AG04449 (cell line): ENCODE measurements around the gene WDFY2.

ENCODE experiments used
- CTCF ChIA-PET: fragments of 350-600 bp; formaldehyde crosslinking; extraction: SDS; loops from one replicate; lab custom pipeline; 2021; ENCODE audit warnings: antibody characterized with exemption; lab: Yijun Ruan, JAX
- POLR2A ChIA-PET: fragments of 400-600, 350-600 bp; formaldehyde crosslinking; extraction: SDS; loops from one replicate; lab custom pipeline; 2020; ENCODE audit warnings: antibody characterized with exemption, inconsistent platforms; lab: Yijun Ruan, JAX
- DNase-seq: peaks from one replicate; pipeline ENCODE4 v3.0.0-alpha.2; 2010; ENCODE audit warnings: low read depth, low spot score
- H3K4me3 ChIP-seq: 2 replicates; pipeline ENCODE4 v1.5.1; 2011; ENCODE audit warnings: low read depth, mild to moderate bottlenecking, control low read depth, low read length
- CTCF ChIP-seq: IDR thresholded peaks from one replicate; pipeline ENCODE4 v1.5.1; 2011; ENCODE audit warnings: mild to moderate bottlenecking, moderate library complexity, low read length, control low read depth, inconsistent platforms; ENCODE audit not compliant: insufficient read depth; ENCODE audit errors: missing control alignments

The WDFY2 gene

DNA sequence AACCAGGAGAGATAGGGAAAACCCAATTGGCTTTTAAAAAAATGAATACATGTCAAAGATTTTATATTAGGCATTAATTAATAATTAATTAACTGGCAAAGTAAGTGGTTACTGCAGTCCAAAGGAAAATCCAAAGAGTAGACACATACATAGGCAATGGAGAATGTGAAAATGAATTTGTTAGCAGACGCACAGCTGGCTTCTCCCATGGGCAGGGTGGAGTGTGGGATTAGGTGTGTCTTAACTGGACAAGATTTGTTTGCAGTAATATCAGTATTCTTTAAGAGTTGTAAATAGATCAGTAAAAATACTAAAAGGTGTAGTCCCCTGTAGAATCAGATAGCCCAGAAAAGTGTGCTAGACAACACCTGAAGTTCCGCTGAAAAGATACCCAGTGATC lies 161.0 kb downstream of the WDFY2 start:
- POLR2A ChIA-PET = no interaction called here
- CTCF ChIA-PET = interaction anchor here (1.1 to 1.3 kb wide), 2 partner anchors 13 to 15 kb away, joined by 3 to 7 read pairs; no protein-coding TSS in a partner anchor

DNA sequence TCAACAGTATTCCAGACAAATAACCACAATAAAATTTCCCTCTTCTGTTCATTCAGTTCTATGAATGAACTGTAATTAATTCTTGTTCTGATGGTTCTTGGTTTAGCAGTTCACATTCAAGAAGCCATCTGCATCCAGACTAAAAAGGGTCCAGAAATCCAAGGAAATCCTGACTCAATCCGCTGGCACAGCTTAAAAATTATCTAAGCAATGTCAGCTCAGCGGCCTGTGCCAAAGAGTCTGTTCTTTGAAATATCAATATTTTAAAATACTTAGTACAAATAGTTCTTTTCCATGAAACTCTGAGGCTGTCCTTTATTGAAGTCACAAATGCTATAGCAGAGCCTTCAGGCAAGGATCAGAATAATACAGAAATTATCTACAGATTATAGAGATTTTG lies 162.5 kb downstream of the WDFY2 start:
- DNase-seq = no peak
- POLR2A ChIA-PET = no interaction called here
- CTCF ChIA-PET = interaction anchor here (0.8 kb wide), 1 partner anchor 15 kb away, joined by 3 read pairs; no protein-coding TSS in a partner anchor
- TF ChIP-seq CTCF = no peak
- no peak overlapping the region for H3K4me3 ChIP-seq

More for the DNA sequence above, 161.0 kb downstream of the WDFY2 start:
- H3K4me3 ChIP-seq = no peak overlapping the region
- TF ChIP-seq CTCF = no peak
- no peak for DNase-seq

GRCh38 chr13:51747438-51748434 lies 163.5 kb downstream of the WDFY2 start:
- CTCF ChIA-PET = interaction anchor here (1.5 kb wide), 1 partner anchor 33 kb away, joined by 5 read pairs; no protein-coding TSS in a partner anchor
- no peak overlapping the region for H3K4me3 ChIP-seq
- POLR2A ChIA-PET = no interaction called here
- TF ChIP-seq CTCF = no peak
- DNase-seq = no peak

DNA sequence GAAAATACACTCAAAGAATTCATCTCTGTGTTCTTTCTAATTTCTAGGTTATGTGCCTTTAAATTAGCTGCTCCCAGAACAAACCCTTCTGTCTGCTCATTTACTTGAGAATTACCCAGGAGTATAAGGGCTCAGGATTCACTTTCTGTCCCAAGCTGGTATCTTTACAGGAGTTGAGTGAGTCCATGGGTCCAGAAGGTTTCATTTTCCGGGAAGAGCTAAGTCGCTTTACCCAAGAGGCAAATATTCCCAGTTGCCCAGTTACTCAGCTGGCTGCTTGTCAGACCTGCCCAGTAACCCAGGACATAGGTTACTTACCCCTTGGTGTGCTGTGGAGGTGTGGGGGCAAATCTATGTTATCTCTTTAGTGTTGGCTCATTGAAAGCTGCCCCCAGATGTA lies 172.4 kb downstream of the WDFY2 start:
- CTCF ChIA-PET = interaction anchor here (0.7 to 1.5 kb wide), 4 partner anchors 21 to 324 kb away, joined by 3 to 5 read pairs (median 4); no protein-coding TSS in a partner anchor
- no peak for TF ChIP-seq CTCF
- POLR2A ChIA-PET = interaction anchor here (1.3 kb wide), 1 partner anchor 303 kb away, joined by 6 read pairs; the partner anchor contains the start of gene INTS6
- no peak overlapping the region for H3K4me3 ChIP-seq
- DNase-seq = no peak

DNA sequence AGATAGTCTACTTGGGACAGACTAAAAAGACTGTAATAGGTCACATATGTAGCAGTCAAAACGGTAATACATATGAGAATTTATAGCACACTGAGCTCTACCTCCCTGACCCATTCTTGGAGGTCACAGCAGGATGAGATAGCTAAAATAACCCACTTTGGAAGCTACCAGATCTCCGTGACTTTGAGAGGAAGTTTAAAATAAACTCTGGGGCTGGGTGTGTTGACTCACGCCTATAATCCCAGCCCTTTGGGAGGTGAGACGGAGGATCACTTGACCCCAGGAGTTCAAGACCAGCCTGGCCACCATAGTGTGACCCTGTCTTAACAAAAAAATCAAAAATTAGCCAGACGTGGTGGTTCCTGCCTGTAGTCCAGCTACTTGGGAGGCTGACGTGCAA lies 174.4 kb downstream of the WDFY2 start:
- CTCF ChIA-PET = interaction anchor here (0.6 kb wide), 1 partner anchor 138 kb away, joined by 4 read pairs; no protein-coding TSS in a partner anchor
- H3K4me3 ChIP-seq = no peak overlapping the region
- TF ChIP-seq CTCF = no peak
- POLR2A ChIA-PET = interaction anchor here (0.7 to 2.4 kb wide), 2 partner anchors 306 kb away, joined by 5 to 9 read pairs; partner anchors contain the start of gene INTS6
- DNase-seq = no peak

DNA sequence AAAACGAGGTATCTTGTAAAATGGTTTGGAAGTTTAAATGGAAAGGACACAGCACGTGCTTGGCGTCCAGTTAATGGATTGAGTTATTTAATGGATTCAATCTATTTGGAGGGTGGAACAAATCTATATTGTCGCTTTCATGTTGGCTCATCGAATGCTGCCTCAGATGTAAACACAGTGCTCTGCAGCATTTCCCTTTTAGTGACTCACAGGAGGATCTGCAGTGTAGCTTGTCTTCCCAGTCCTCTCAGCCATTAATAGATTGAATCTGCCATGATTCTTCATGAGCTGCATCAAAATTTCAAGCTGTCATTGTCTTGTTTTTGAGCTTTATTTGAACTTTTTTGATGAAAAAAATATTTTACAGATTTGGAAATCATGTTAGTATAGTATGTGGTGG lies 175.0 kb downstream of the WDFY2 start:
- CTCF ChIA-PET = no interaction called here
- POLR2A ChIA-PET = interaction anchor here (2.4 kb wide), 1 partner anchor 306 kb away, joined by 9 read pairs; the partner anchor contains the start of gene INTS6
- TF ChIP-seq CTCF = no peak
- H3K4me3 ChIP-seq = no peak overlapping the region
- DNase-seq = no peak
